Smooth muscle cell (in vitro differentiated cells): Measurements from ENCODE around the gene LPP. TPM values are rescaled to one million over a fixed set of nuclear protein-coding genes. Genes with fewer than 3 reads are reported as not detected.

Experiments used
- DNase-seq: peaks from one replicate; lab custom pipeline; 2025; ENCODE audit not compliant: unreplicated experiment; lab: John Stamatoyannopoulos, UW
- H2AFZ ChIP-seq: fragments of 200-600 bp; sonication (generic); 2 replicates; pipeline ENCODE4 v1.6.0; 2016; ENCODE audit warnings: antibody characterized with exemption, low read depth, mild to moderate bottlenecking
- H3F3A ChIP-seq: fragments of 200-600 bp; sonication (generic); 2 replicates; pipeline ENCODE4 v1.6.0; 2017; ENCODE audit warnings: antibody characterized with exemption, low read depth
- H3K27ac ChIP-seq: fragments of 200-600 bp; sonication (generic); 2 replicates; pipeline ENCODE4 v1.5.1; 2016; ENCODE audit warnings: low read depth, mild to moderate bottlenecking
- H3K27me3 ChIP-seq: fragments of 200-600 bp; sonication (generic); 2 replicates; pipeline ENCODE4 v1.6.1; 2016; ENCODE audit warnings: low read depth, mild to moderate bottlenecking
- H3K36me3 ChIP-seq: fragments of 200-600 bp; sonication (generic); 2 replicates; pipeline ENCODE4 v1.5.1; 2016; ENCODE audit warnings: low read depth
- H3K4me1 ChIP-seq: fragments of 200-600 bp; sonication (generic); 2 replicates; pipeline ENCODE4 v1.5.1; 2016; ENCODE audit warnings: low read depth
- H3K4me2 ChIP-seq: fragments of 200-600 bp; sonication (generic); 2 replicates; pipeline ENCODE4 v1.6.0; 2016; ENCODE audit warnings: mild to moderate bottlenecking
- H3K4me3 ChIP-seq: fragments of 200-600 bp; sonication (generic); 2 replicates; pipeline ENCODE4 v1.5.1; 2016; ENCODE audit warnings: mild to moderate bottlenecking
- H3K79me2 ChIP-seq: fragments of 200-600 bp; sonication (generic); 2 replicates; pipeline ENCODE4 v1.6.0; 2016; ENCODE audit warnings: low read depth, mild to moderate bottlenecking
- H3K9ac ChIP-seq: fragments of 200-600 bp; sonication (generic); 2 replicates; pipeline ENCODE4 v1.6.0; 2016; ENCODE audit warnings: low read depth
- H3K9me3 ChIP-seq: fragments of 200-600 bp; sonication (generic); replicated peaks from 2 replicates; pipeline ENCODE4 v1.5.1; 2016; ENCODE audit warnings: low read depth
- H4K20me1 ChIP-seq: fragments of 200-600 bp; sonication (generic); 2 replicates; pipeline ENCODE4 v1.6.0; 2016; ENCODE audit warnings: low read depth
- CTCF ChIP-seq: fragments of 200-600 bp; sonication (generic); IDR thresholded peaks from 2 replicates; pipeline ENCODE4 v1.5.1; 2017; ENCODE audit warnings: borderline replicate concordance, mild to moderate bottlenecking, antibody characterized with exemption; ENCODE audit not compliant: insufficient read depth, poor library complexity, severe bottlenecking
- WGBS: methylation state at CpG from one replicate; pipeline ENCODE4 v1.1.7; 2016; ENCODE audit warnings: low lambda C conversion rate; 5-methylcytosine and 5-hydroxymethylcytosine counted together
- polyA plus RNA-seq: library from polyadenylated mRNA; unstranded; fragments of >200 nt; fragmentation: Nextera tagmentation; extraction: Ambion mirVana; gene quantifications from 2 replicates; pipeline ENCODE4 v1.2.1, GENCODE V29; 2016
- total RNA-seq: library from RNA; depleted of rRNA; stranded (reverse); fragments of >200 nt; gene quantifications from 2 replicates; pipeline ENCODE4 v1.2.3, GENCODE V29; 2014

LPP gene
- total and polyA plus RNA-seq, 2 experiments from 2014 or later: 42.3 to 128 TPM

- H3K27ac ChIP-seq: peak overlapping the region; percentile 55
- no peaks in the 10 kb centered on the region for H3K4me1 ChIP-seq
- no peaks in the 10 kb centered on the region for H3K9me3 ChIP-seq
- H3K27me3 ChIP-seq: no peaks in the 10 kb centered on the region
- peaks cover 79% of the 10 kb centered on the region for H3K79me2 ChIP-seq
- H3K9ac ChIP-seq: no peak overlapping the region
- H3K4me3 ChIP-seq: no peak overlapping the region
- H3K4me2 ChIP-seq: no peak overlapping the region
- H4K20me1 ChIP-seq: peaks cover 53% of the 10 kb centered on the region
- peaks cover 7% of the 10 kb centered on the region for H3F3A ChIP-seq
- TF ChIP-seq CTCF: no peak
- no peaks in the 10 kb centered on the region for H3K36me3 ChIP-seq
- no peak overlapping the region for H2AFZ ChIP-seq
- no peak for DNase-seq
- 51% methylated on average over 1 of the region's 1 CpG for WGBS
Observed at GRCh38 chr3:188319569-188319968, 165.6 kb downstream of the LPP start.

DNA sequence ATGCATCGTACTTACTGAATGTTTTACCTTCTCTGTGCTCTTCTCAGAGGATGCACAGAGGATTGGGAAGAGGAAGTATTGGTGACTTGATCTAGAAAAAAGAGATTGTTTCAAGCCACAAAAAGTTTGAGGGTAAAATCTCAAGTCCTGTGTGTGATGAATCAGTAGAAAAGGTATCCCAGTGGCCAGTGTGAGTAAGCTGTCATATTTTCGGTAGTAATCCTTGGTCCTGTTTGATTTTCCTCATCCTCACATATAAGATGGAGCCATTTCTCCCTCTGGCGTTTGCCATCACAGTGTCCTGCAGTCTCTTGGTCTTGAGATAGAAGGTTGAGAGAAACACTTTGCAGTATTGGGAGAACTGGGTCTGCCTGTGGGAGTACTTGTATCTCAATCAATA lies 166.8 kb downstream of the LPP start:
- Histone ChIP-seq H3K9me3 (no peaks in the 10 kb centered on the region), H3K79me2 (peaks cover 75% of the 10 kb centered on the region), H3K4me2 (peak overlapping the region; percentile 20), H3K27ac (peak overlapping the region; percentile 55), H3K4me1 (no peaks in the 10 kb centered on the region), H2AFZ (no peak overlapping the region), H3K4me3 (no peak overlapping the region), H3K36me3 (no peaks in the 10 kb centered on the region), H3K27me3 (no peaks in the 10 kb centered on the region), H4K20me1 (peaks cover 52% of the 10 kb centered on the region), H3F3A (peaks cover 5% of the 10 kb centered on the region), H3K9ac (no peak overlapping the region)
- 67% methylated on average over 3 of the region's 3 CpGs for WGBS
- peak; percentile 24 for TF ChIP-seq CTCF
- no peak for DNase-seq

DNA sequence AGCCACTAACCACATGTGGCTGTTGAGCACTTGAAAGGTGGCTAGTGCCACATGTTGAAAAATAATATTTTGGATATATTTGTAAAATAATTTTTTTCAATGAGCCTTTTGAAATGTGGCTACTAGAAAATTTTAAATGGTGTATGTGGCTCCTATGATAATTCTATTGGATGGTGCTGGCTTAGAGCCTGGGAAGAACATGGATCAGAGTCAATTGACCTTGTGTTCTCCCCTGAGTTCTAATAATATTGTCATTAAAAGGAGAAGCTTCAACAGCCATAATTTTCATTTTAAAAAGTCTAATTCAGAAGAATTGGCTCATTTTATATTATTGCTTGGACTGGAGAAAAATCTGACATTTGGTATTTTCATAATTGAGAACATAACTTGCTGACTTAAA lies 167.3 kb downstream of the LPP start:
- Histone ChIP-seq H3K27ac (peak overlapping the region; percentile 55), H3K9me3 (no peaks in the 10 kb centered on the region), H3K79me2 (peaks cover 79% of the 10 kb centered on the region), H3K4me3 (no peak overlapping the region), H3K36me3 (no peaks in the 10 kb centered on the region), H3F3A (no peaks in the 10 kb centered on the region), H3K4me2 (peak overlapping the region; percentile 20), H4K20me1 (peaks cover 52% of the 10 kb centered on the region), H2AFZ (no peak overlapping the region), H3K27me3 (no peaks in the 10 kb centered on the region), H3K4me1 (no peaks in the 10 kb centered on the region), H3K9ac (no peak overlapping the region)
- TF ChIP-seq CTCF: no peak
- DNase-seq: no peak

GRCh38 chr3:188322135-188322887 lies 168.4 kb downstream of the LPP start:
- peaks cover 49% of the 10 kb centered on the region for H4K20me1 ChIP-seq
- DNase-seq: no peak
- no peaks in the 10 kb centered on the region for H3K4me1 ChIP-seq
- peaks cover 75% of the 10 kb centered on the region for H3K79me2 ChIP-seq
- no peaks in the 10 kb centered on the region for H3K27me3 ChIP-seq
- H3K36me3 ChIP-seq: no peaks in the 10 kb centered on the region
- H3K4me3 ChIP-seq: no peak overlapping the region
- TF ChIP-seq CTCF: no peak
- no peak overlapping the region for H3K4me2 ChIP-seq
- H3K9ac ChIP-seq: no peak overlapping the region
- H2AFZ ChIP-seq: no peak overlapping the region
- no peaks in the 10 kb centered on the region for H3F3A ChIP-seq
- no peaks in the 10 kb centered on the region for H3K9me3 ChIP-seq
- WGBS: 97% methylated on average over 4 of the region's 4 CpGs
- H3K27ac ChIP-seq: no peak overlapping the region
